Uterus (tissue), 2 donors: ENCODE measurements around the gene CCDC134.

ENCODE experiments used
- POLR2A ChIP-seq, 2 donors: fragments of 450-650 bp; IDR thresholded peaks; one replicate each; pipeline ENCODE4 v1.6.1; 2016; ENCODE audit warnings: antibody characterized with exemption in 2 of 2, mild to moderate bottlenecking in 1 of 2, moderate library complexity in 1 of 2
- TF ChIP-seq, protein P1 (sequence below), 4 experiments: fragments of 200-600 bp in 2 of 4; fragments of 450-650 bp in 2 of 4; sonication (generic) in 2 of 4; IDR thresholded peaks; one replicate each; pipeline ENCODE4 v1.5.1; 2016 to 2019; ENCODE audit warnings: antibody characterized with exemption in 4 of 4, mild to moderate bottlenecking in 2 of 4, moderate library complexity in 1 of 4

DNA sequence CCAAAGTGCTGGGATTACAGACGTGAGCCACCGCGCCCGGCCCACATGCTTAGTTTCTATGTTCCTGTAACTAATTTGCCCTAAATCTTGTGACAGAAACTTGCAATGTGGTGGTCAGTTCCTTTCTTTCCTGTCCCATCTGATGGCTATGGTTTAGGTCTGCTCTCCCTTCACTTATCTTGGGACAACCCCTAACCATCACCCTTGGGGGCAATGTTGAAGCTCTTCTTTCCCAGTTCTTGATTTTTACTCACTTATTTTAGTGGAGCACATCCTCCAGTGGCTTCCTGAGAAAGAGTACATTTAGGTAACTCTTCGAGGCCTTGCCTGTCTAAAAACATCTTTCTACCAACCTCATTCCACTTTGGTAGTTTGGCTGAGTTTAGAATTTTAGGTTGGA, 39.7 kb downstream of the CCDC134 start:
- TF ChIP-seq, protein P1, sequence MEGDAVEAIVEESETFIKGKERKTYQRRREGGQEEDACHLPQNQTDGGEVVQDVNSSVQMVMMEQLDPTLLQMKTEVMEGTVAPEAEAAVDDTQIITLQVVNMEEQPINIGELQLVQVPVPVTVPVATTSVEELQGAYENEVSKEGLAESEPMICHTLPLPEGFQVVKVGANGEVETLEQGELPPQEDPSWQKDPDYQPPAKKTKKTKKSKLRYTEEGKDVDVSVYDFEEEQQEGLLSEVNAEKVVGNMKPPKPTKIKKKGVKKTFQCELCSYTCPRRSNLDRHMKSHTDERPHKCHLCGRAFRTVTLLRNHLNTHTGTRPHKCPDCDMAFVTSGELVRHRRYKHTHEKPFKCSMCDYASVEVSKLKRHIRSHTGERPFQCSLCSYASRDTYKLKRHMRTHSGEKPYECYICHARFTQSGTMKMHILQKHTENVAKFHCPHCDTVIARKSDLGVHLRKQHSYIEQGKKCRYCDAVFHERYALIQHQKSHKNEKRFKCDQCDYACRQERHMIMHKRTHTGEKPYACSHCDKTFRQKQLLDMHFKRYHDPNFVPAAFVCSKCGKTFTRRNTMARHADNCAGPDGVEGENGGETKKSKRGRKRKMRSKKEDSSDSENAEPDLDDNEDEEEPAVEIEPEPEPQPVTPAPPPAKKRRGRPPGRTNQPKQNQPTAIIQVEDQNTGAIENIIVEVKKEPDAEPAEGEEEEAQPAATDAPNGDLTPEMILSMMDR (IDR thresholded peaks at IDR 0.05), result no peak
- no peak for TF ChIP-seq POLR2A (IDR thresholded peaks at IDR 0.05)
